CD14-positive monocyte (primary cell): Measurements from ENCODE around the gene GRID1. TPM values are rescaled to one million over a fixed set of nuclear protein-coding genes. Genes with fewer than 3 reads are reported as not detected.

ENCODE experiments used
- DNase-seq, 3 donors: peaks; one replicate each; pipeline ENCODE4 v3.0.0-alpha.2; 2011 to 2022
- H2AFZ ChIP-seq: 2 replicates; pipeline ENCODE4 v1.6.0; 2012; ENCODE audit warnings: mild to moderate bottlenecking, low read depth, low read length, inconsistent platforms; ENCODE audit not compliant: insufficient read depth, poor library complexity, severe bottlenecking
- H3K27ac ChIP-seq, 2 donors: 1 replicate in 1 of 2; 2 replicates in 1 of 2; pipeline ENCODE4 v1.5.1; 2012 to 2013; ENCODE audit warnings: low read length in 2 of 2, control low read depth in 1 of 2, inconsistent platforms in 1 of 2, low read depth in 1 of 2, mild to moderate bottlenecking in 1 of 2
- H3K27me3 ChIP-seq, 2 donors: one replicate each; pipeline versions ENCODE4 v1.6.0 to v1.6.1; 2011 to 2013; ENCODE audit warnings: low read length in 2 of 2; ENCODE audit not compliant: control insufficient read depth in 2 of 2, insufficient read depth in 2 of 2
- H3K36me3 ChIP-seq, 2 donors: replicated peaks in 1 of 2; 1 replicate in 1 of 2; 2 replicates in 1 of 2; pipeline versions ENCODE4 v1.5.1 to v1.6.1; 2012 to 2013; ENCODE audit warnings: low read length in 2 of 2, control low read depth in 1 of 2, inconsistent platforms in 1 of 2, mild to moderate bottlenecking in 1 of 2; ENCODE audit not compliant: insufficient read depth in 2 of 2, control insufficient read depth in 1 of 2
- H3K4me1 ChIP-seq, 2 donors: 1 replicate in 1 of 2; 2 replicates in 1 of 2; pipeline versions ENCODE4 v1.5.1 to v1.6.1; 2012 to 2013; ENCODE audit warnings: low read length in 2 of 2, control low read depth in 1 of 2, inconsistent platforms in 1 of 2, mild to moderate bottlenecking in 1 of 2, moderate library complexity in 1 of 2; ENCODE audit not compliant: insufficient read depth in 2 of 2, control insufficient read depth in 1 of 2
- H3K4me2 ChIP-seq: replicated peaks from 2 replicates; pipeline ENCODE3; 2012; ENCODE audit warnings: low read length, moderate library complexity, mild to moderate bottlenecking; ENCODE audit not compliant: poor library complexity, severe bottlenecking; ENCODE audit errors: extremely low read depth
- H3K4me3 ChIP-seq, 3 experiments: fragments of 200-600 bp in 1 of 3; sonication (generic) in 1 of 3; replicated peaks in 1 of 3; 1 replicate in 2 of 3; 2 replicates in 1 of 3; pipeline ENCODE4 v1.5.1; 2011 to 2013; ENCODE audit warnings: low read length in 3 of 3, mild to moderate bottlenecking in 3 of 3, control low read depth in 2 of 3, low read depth in 2 of 3, inconsistent platforms in 1 of 3, moderate library complexity in 1 of 3
- H3K79me2 ChIP-seq: 2 replicates; pipeline ENCODE4 v1.6.0; 2012; ENCODE audit warnings: mild to moderate bottlenecking, control low read depth, inconsistent platforms, low read length, moderate library complexity; ENCODE audit not compliant: insufficient read depth
- H3K9ac ChIP-seq: 2 replicates; pipeline ENCODE4 v1.6.0; 2017; ENCODE audit warnings: low read length, mild to moderate bottlenecking; ENCODE audit not compliant: insufficient read depth, poor library complexity, severe bottlenecking
- H3K9me3 ChIP-seq, 2 donors: replicated peaks in 1 of 2; 1 replicate in 1 of 2; 2 replicates in 1 of 2; pipeline versions ENCODE4 v1.5.1 to v1.6.1; 2012 to 2013; ENCODE audit warnings: low read length in 2 of 2, control low read depth in 1 of 2; ENCODE audit not compliant: control insufficient read depth in 1 of 2, insufficient read depth in 1 of 2
- H4K20me1 ChIP-seq: 2 replicates; pipeline ENCODE4 v1.6.0; 2012; ENCODE audit warnings: mild to moderate bottlenecking, low read length, control low read depth, moderate library complexity; ENCODE audit not compliant: insufficient read depth
- H3K27ac Mint-ChIP-seq, 7 donors: one replicate each; pipeline ENCODE4 v1.8.0; 2020; ENCODE audit warnings: mild to moderate bottlenecking in 7 of 7, mixed read lengths in 7 of 7, moderate library complexity in 6 of 7, inconsistent platforms in 2 of 7
- H3K27me3 Mint-ChIP-seq, 3 donors: one replicate each; pipeline ENCODE4 v1.8.0; 2021 to 2022; ENCODE audit warnings: low read depth in 3 of 3, mild to moderate bottlenecking in 3 of 3, mixed read lengths in 3 of 3, moderate library complexity in 3 of 3, inconsistent platforms in 1 of 3
- H3K36me3 Mint-ChIP-seq, 2 donors: one replicate each; pipeline ENCODE4 v1.8.0; 2020; ENCODE audit warnings: mixed read lengths in 2 of 2, inconsistent platforms in 1 of 2, mild to moderate bottlenecking in 1 of 2
- H3K4me1 Mint-ChIP-seq: one replicate; pipeline ENCODE4 v1.8.0; 2020; ENCODE audit warnings: mild to moderate bottlenecking, mixed read lengths
- H3K4me3 Mint-ChIP-seq, 2 donors: one replicate each; pipeline ENCODE4 v1.8.0; 2020; ENCODE audit warnings: mild to moderate bottlenecking in 2 of 2, mixed read lengths in 2 of 2, moderate library complexity in 1 of 2
- H3K9me3 Mint-ChIP-seq, 7 donors: one replicate each; pipeline ENCODE4 v1.8.0; 2020 to 2022; ENCODE audit warnings: mixed read lengths in 7 of 7, mild to moderate bottlenecking in 6 of 7, moderate library complexity in 6 of 7, inconsistent platforms in 2 of 7
- WGBS: methylation state at CpG from one replicate; pipeline ENCODE4 v1.1.5; 2013; ENCODE audit warnings: missing lambda C conversion rate; ENCODE audit not compliant: insufficient coverage; 5-methylcytosine and 5-hydroxymethylcytosine counted together
- intact Hi-C, 2 donors: fragments of 100-400 bp; cut with micrococcal nuclease; formaldehyde crosslinking; loops; one replicate each; pipeline versions ENCODE4 v1.15.0 to v1.15.1; 2023
- polyA plus RNA-seq, 3 donors: library from polyadenylated mRNA; depleted of rRNA in 1 of 3; unstranded in 2 of 3; stranded (reverse) in 1 of 3; fragments of 300-500 nt in 2 of 3; fragments of >200 nt in 1 of 3; fragmentation: Illumina TruSeq in 2 of 3; gene quantifications; 1 replicate in 2 of 3; 2 replicates in 1 of 3; pipeline ENCODE4 v1.2.3, GENCODE V29; 2012 to 2021
- TF ChIP-seq, protein P1 (sequence below): fragments of 200-600 bp; IDR thresholded peaks from one replicate; pipeline ENCODE4 v1.8.0; 2022; ENCODE audit warnings: antibody characterized with exemption, mild to moderate bottlenecking

Gene GRID1
- polyA plus RNA-seq, 3 donors = not detected

GRCh38 chr10:86342111-86342863 lies 24.3 kb downstream of the GRID1 start:
- H3K27me3 ChIP-seq = no peaks in the 10 kb centered on the region
- intact Hi-C loops = no loop called here
- no peak overlapping the region for H3K4me2 ChIP-seq
- H3K27ac ChIP-seq = no peak overlapping the region
- H3K27ac Mint-ChIP-seq = no peak overlapping the region
- no peaks in the 10 kb centered on the region for H3K79me2 ChIP-seq
- no peak overlapping the region for H3K4me3 ChIP-seq
- no peak overlapping the region for H3K9ac ChIP-seq
- H2AFZ ChIP-seq = no peak overlapping the region
- H3K36me3 Mint-ChIP-seq = no peaks in the 10 kb centered on the region
- WGBS = 74% methylated on average over 4 of the region's 11 CpGs
- H3K9me3 ChIP-seq = no peaks in the 10 kb centered on the region
- no peak overlapping the region for H3K4me3 Mint-ChIP-seq
- TF ChIP-seq, protein P1, sequence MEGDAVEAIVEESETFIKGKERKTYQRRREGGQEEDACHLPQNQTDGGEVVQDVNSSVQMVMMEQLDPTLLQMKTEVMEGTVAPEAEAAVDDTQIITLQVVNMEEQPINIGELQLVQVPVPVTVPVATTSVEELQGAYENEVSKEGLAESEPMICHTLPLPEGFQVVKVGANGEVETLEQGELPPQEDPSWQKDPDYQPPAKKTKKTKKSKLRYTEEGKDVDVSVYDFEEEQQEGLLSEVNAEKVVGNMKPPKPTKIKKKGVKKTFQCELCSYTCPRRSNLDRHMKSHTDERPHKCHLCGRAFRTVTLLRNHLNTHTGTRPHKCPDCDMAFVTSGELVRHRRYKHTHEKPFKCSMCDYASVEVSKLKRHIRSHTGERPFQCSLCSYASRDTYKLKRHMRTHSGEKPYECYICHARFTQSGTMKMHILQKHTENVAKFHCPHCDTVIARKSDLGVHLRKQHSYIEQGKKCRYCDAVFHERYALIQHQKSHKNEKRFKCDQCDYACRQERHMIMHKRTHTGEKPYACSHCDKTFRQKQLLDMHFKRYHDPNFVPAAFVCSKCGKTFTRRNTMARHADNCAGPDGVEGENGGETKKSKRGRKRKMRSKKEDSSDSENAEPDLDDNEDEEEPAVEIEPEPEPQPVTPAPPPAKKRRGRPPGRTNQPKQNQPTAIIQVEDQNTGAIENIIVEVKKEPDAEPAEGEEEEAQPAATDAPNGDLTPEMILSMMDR = no peak
- peaks cover 0 to 6% (median 2%) of the 10 kb centered on the region in 3 donors for H3K27me3 Mint-ChIP-seq
- no peak for DNase-seq
- H4K20me1 ChIP-seq = no peaks in the 10 kb centered on the region
- peaks cover 3 to 8% of the 10 kb centered on the region in 2 donors for H3K4me1 ChIP-seq
- no peaks in the 10 kb centered on the region for H3K36me3 ChIP-seq
- peaks cover 0 to 7% (median 0%) of the 10 kb centered on the region in 7 donors for H3K9me3 Mint-ChIP-seq
- H3K4me1 Mint-ChIP-seq = peaks cover 3% of the 10 kb centered on the region

DNA sequence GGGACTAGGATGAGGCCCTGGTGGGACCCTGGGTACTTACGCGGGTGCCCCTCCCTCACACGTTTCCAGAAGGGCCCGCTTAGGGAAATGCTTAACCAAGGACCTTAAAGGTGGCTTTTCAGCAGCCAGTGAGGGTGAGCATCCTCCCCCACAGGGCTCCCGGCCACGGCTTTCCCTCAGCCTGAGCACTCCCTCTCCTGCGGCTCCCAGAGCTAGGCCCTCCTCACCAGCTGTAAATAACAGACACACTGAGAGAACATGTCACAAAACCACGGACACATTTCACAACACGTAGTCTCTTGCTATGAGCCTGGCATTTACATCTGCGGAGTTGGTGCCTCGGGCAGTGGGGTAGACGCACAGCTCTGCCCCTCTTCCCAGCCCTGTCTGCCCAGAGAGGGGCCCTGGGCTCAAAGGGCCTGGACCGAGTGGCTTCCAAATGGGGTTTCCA lies 25.2 kb downstream of the GRID1 start:
- DNase-seq = no peak
- H3K4me2 ChIP-seq = no peak overlapping the region
- TF ChIP-seq, protein P1 = no peak
- Mint-ChIP-seq H3K9me3 (peaks cover 0 to 7% (median 0%) of the 10 kb centered on the region in 7 donors), H3K27me3 (peaks cover 0 to 5% (median 2%) of the 10 kb centered on the region in 3 donors), H3K4me3 (no peak overlapping the region), H3K4me1 (peaks cover 3% of the 10 kb centered on the region), H3K27ac (no peak overlapping the region), H3K36me3 (no peaks in the 10 kb centered on the region)
- 24% methylated on average over 11 of the region's 13 CpGs for WGBS
- intact Hi-C loops = no loop called here
- H3K9me3 ChIP-seq = no peaks in the 10 kb centered on the region
- peaks cover 3 to 8% of the 10 kb centered on the region in 2 donors for H3K4me1 ChIP-seq
- H3K36me3 ChIP-seq = no peaks in the 10 kb centered on the region
- no peak overlapping the region for H2AFZ ChIP-seq
- no peaks in the 10 kb centered on the region for H3K27me3 ChIP-seq
- no peak overlapping the region for H3K4me3 ChIP-seq
- no peak overlapping the region for H3K9ac ChIP-seq
- H4K20me1 ChIP-seq = no peaks in the 10 kb centered on the region
- H3K27ac ChIP-seq = no peak overlapping the region
- no peaks in the 10 kb centered on the region for H3K79me2 ChIP-seq
